Neural cell (in vitro differentiated cells): ENCODE measurements around the gene BLCAP.

Experiments used
- EP300 ChIP-seq: fragments of 450-650 bp; conservative IDR thresholded peaks from 2 replicates; pipeline ENCODE4 v1.6.1; 2014; ENCODE audit warnings: antibody characterized with exemption, mild to moderate bottlenecking, moderate library complexity; ENCODE audit not compliant: poor library complexity, severe bottlenecking
- EZH2 ChIP-seq: fragments of 200-600, 300-800 bp; shearing (Covaris generic), sonication (generic); IDR thresholded peaks from 2 replicates; pipeline ENCODE4 v1.6.1; 2014; ENCODE audit warnings: antibody characterized with exemption, low read length, borderline replicate concordance, mild to moderate bottlenecking; ENCODE audit not compliant: insufficient read depth, poor library complexity, severe bottlenecking
- MXI1 ChIP-seq: fragments of 450-650 bp; conservative IDR thresholded peaks from 2 replicates; pipeline ENCODE4 v1.6.1; 2014; ENCODE audit warnings: antibody characterized with exemption, mild to moderate bottlenecking; ENCODE audit not compliant: poor library complexity, severe bottlenecking
- POLR2AphosphoS5 ChIP-seq: IDR thresholded peaks from 2 replicates; pipeline ENCODE4 v1.6.1; 2012
- RAD21 ChIP-seq: fragments of 450-650 bp; conservative IDR thresholded peaks from 2 replicates; pipeline ENCODE4 v1.6.1; 2014; ENCODE audit warnings: antibody characterized with exemption, mild to moderate bottlenecking, moderate library complexity
- REST ChIP-seq: IDR thresholded peaks from 2 replicates; pipeline ENCODE4 v1.6.1; 2012; ENCODE audit warnings: borderline replicate concordance
- SMC3 ChIP-seq: fragments of 450-650 bp; conservative IDR thresholded peaks from 2 replicates; pipeline ENCODE4 v1.6.1; 2014; ENCODE audit warnings: antibody characterized with exemption, mild to moderate bottlenecking, moderate library complexity; ENCODE audit not compliant: poor library complexity
- TAF1 ChIP-seq: IDR thresholded peaks from 2 replicates; pipeline ENCODE4 v1.6.1; 2012; ENCODE audit warnings: low read depth
- TF ChIP-seq, protein P1 (sequence below): fragments of 450-650 bp; IDR thresholded peaks from 2 replicates; pipeline ENCODE4 v1.5.1; 2014; ENCODE audit warnings: antibody characterized with exemption, mild to moderate bottlenecking, moderate library complexity; ENCODE audit not compliant: poor library complexity, severe bottlenecking

DNA sequence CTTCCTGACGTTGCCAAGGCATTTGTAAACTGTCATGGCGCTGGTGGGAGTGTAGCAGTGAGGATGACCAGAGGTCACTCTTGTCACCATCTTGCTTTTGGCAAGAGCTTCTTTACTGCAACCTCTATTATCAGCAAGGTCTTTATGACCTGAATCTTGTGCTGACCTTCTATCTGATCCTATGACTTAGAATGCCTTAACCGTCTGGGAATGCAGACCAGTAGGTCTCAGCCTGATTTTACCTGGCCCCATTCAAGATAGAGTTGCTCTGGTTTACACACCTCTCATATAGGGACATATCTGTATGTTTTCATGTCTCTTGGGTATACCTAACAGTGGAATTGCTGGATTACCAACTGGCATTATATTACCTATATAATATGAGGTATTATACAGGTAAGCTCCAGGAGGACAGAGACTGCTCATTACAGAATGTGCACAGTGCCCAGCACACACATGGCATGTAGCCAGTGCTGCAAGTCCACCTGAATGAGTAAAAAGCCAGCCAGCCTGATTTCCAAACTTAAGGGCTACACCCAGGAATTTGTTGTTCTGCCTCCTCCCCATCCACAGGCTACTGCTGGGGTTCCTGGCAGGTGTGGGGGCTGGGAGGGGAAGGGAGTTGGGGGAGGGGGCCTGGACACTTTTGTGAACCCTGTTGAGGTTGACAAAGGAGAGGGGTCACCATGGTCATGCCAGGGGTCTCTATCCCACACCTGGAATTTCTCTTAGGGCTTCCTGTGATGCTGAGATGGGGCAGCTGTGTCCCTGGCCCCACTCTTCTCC is 35.2 kb upstream of the BLCAP start:
- TF ChIP-seq, protein P1, sequence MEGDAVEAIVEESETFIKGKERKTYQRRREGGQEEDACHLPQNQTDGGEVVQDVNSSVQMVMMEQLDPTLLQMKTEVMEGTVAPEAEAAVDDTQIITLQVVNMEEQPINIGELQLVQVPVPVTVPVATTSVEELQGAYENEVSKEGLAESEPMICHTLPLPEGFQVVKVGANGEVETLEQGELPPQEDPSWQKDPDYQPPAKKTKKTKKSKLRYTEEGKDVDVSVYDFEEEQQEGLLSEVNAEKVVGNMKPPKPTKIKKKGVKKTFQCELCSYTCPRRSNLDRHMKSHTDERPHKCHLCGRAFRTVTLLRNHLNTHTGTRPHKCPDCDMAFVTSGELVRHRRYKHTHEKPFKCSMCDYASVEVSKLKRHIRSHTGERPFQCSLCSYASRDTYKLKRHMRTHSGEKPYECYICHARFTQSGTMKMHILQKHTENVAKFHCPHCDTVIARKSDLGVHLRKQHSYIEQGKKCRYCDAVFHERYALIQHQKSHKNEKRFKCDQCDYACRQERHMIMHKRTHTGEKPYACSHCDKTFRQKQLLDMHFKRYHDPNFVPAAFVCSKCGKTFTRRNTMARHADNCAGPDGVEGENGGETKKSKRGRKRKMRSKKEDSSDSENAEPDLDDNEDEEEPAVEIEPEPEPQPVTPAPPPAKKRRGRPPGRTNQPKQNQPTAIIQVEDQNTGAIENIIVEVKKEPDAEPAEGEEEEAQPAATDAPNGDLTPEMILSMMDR, result no peak
- TF ChIP-seq EP300, result no peak
- no peak for TF ChIP-seq POLR2AphosphoS5
- no peak for TF ChIP-seq RAD21
- no peak for TF ChIP-seq EZH2
- TF ChIP-seq REST, result no peak
- TF ChIP-seq MXI1, result no peak
- TF ChIP-seq TAF1, result no peak
- TF ChIP-seq SMC3, result no peak
